Activated CD8-positive, alpha-beta T cell treated with anti-CD3 and anti-CD28 coated beads for 36 hours (primary cell): ENCODE data around the gene PAGR1. TPM values are rescaled to one million over a fixed set of nuclear protein-coding genes. Genes with fewer than 3 reads are reported as not detected.

Source experiments
- ATAC-seq: fragments of 200-7000 bp; cut with Tn5 transposase; one replicate; pipeline ENCODE4 v1.10.0; 2021; ENCODE audit warnings: mild to moderate bottlenecking, moderate library complexity
- CTCF ChIA-PET: fragments of 350-600 bp; sonication (Branson Sonifier 250); formaldehyde crosslinking; loops from one replicate; lab custom pipeline; 2021; ENCODE audit warnings: antibody characterized with exemption; lab: Charles Lee
- POLR2A ChIA-PET: fragments of 350-600 bp; sonication (Branson Sonifier 250); formaldehyde crosslinking; loops from one replicate; lab custom pipeline; 2021; ENCODE audit warnings: antibody characterized with exemption; lab: Charles Lee
- DNase-seq: peaks from one replicate; pipeline ENCODE4 v3.0.0-alpha.2; 2020
- H3K27ac Mint-ChIP-seq: one replicate; pipeline ENCODE4 v1.8.0; 2021; ENCODE audit warnings: mild to moderate bottlenecking, mixed read lengths
- H3K27me3 Mint-ChIP-seq: one replicate; pipeline ENCODE4 v1.8.0; 2021; ENCODE audit warnings: mixed read lengths
- H3K36me3 Mint-ChIP-seq: one replicate; pipeline ENCODE4 v1.8.0; 2021; ENCODE audit warnings: low read depth, mixed read lengths
- H3K4me1 Mint-ChIP-seq: one replicate; pipeline ENCODE4 v1.8.0; 2021; ENCODE audit warnings: low read depth, mixed read lengths
- H3K4me3 Mint-ChIP-seq: one replicate; pipeline ENCODE4 v1.8.0; 2021; ENCODE audit warnings: mild to moderate bottlenecking, moderate library complexity, mixed read lengths
- H3K9me3 Mint-ChIP-seq: one replicate; pipeline ENCODE4 v1.8.0; 2021; ENCODE audit warnings: mixed read lengths
- CTCF ChIP-seq: fragments of 200-600 bp; IDR thresholded peaks from one replicate; pipeline ENCODE4 v1.8.0; 2022; ENCODE audit warnings: antibody characterized with exemption, mild to moderate bottlenecking
- intact Hi-C: fragments of 100-400 bp; cut with micrococcal nuclease; formaldehyde crosslinking; loops from one replicate; pipeline ENCODE4 v1.10.0; 2022
- total RNA-seq, 2 experiments: library from RNA; stranded (reverse); gene quantifications; one replicate each; pipeline ENCODE4 v1.2.3, GENCODE V29; 2021

Gene PAGR1
- total RNA-seq, 2 experiments from 2014 or later: 26.8 to 29.0 TPM

GRCh38 chr16:29805232-29806098 lies 10.5 kb upstream of the PAGR1 start:
- intact Hi-C loops: no loop called here
- ATAC-seq: peak; percentile 74
- peak; percentile 99 for DNase-seq
- Mint-ChIP-seq H3K9me3 (no peaks in the 10 kb centered on the region), H3K27me3 (no peaks in the 10 kb centered on the region), H3K27ac (peak overlapping the region; percentile 96), H3K4me3 (peak overlapping the region; percentile 90), H3K4me1 (peaks cover 26% of the 10 kb centered on the region), H3K36me3 (peaks cover 69% of the 10 kb centered on the region)
- CTCF ChIA-PET: interaction anchor here (1.4 to 2.1 kb wide), 4 partner anchors 15 to 107 kb away, joined by 5 to 13 read pairs (median 12); partner anchors contain the start of gene KIF22
- POLR2A ChIA-PET: interaction anchor here (0.9 to 9.5 kb wide), 7 partner anchors 9 to 104 kb away, joined by 3 to 167 read pairs (median 23); partner anchors contain the start of genes KIF22, MVP and PAGR1
- TF ChIP-seq CTCF: no peak

- intact Hi-C loops: no loop called here
- H3K27ac Mint-ChIP-seq: peak within 1 kb of the TSS; percentile 96
- peak; percentile 1 for ATAC-seq
- H3K4me1 Mint-ChIP-seq: peaks cover 33% of the 10 kb centered on the region
- no peak for TF ChIP-seq CTCF
- ChIA-PET CTCF (interaction anchor here (3.0 kb wide), 1 partner anchor 42 kb away, joined by 27 read pairs; no protein-coding TSS in a partner anchor), POLR2A (interaction anchor here (0.6 to 9.5 kb wide), 8 partner anchors 14 to 1252 kb away, joined by 3 to 167 read pairs (median 12); partner anchors contain the start of genes HIRIP3, INO80E, KIF22 and MVP)
- H3K9me3 Mint-ChIP-seq: no peaks in the 10 kb centered on the region
- peaks cover 70% of the 10 kb centered on the region for H3K36me3 Mint-ChIP-seq
- no peaks in the 10 kb centered on the region for H3K27me3 Mint-ChIP-seq
- H3K4me3 Mint-ChIP-seq: peak within 1 kb of the TSS; percentile 90
- DNase-seq: no peak
Observed at GRCh38 chr16:29806099-29806579, 9.8 kb upstream of the PAGR1 start, which contains the start of gene MAZ. TSS of gene MAZ (plus strand) at chr16:29806529. CDS start at chr16:29806702, 173 bp downstream.

GRCh38 chr16:29806641-29807425 lies 9.1 kb upstream of the PAGR1 start:
- H3K4me3 Mint-ChIP-seq: peak overlapping the region; percentile 90
- peaks cover 40% of the 10 kb centered on the region for H3K4me1 Mint-ChIP-seq
- intact Hi-C loops: no loop called here
- ChIA-PET CTCF (interaction anchor here (1.1 to 3.0 kb wide), 9 partner anchors 12 to 106 kb away, joined by 3 to 63 read pairs (median 9); partner anchors contain the start of genes KIF22, MVP and PAGR1), POLR2A (interaction anchor here (0.6 to 9.5 kb wide), 13 partner anchors 15 to 1253 kb away, joined by 3 to 167 read pairs (median 6); partner anchors contain the start of genes ALDOA, HIRIP3, INO80E and KIF22)
- no peak for TF ChIP-seq CTCF
- peak overlapping the region; percentile 96 for H3K27ac Mint-ChIP-seq
- H3K9me3 Mint-ChIP-seq: no peaks in the 10 kb centered on the region
- DNase-seq (peak; percentile 80), ATAC-seq (no peak)
- H3K27me3 Mint-ChIP-seq: no peaks in the 10 kb centered on the region
- H3K36me3 Mint-ChIP-seq: peaks cover 64% of the 10 kb centered on the region

- ChIA-PET POLR2A (interaction anchor here (0.6 to 9.5 kb wide), 22 partner anchors 10 to 928 kb away, joined by 3 to 167 read pairs (median 4); partner anchors contain the start of genes ALDOA, HIRIP3, INO80E and KIF22), CTCF (interaction anchor here (0.7 to 3.0 kb wide), 13 partner anchors 12 to 119 kb away, joined by 3 to 63 read pairs (median 7); partner anchors contain the start of genes KIF22, MVP and PAGR1)
- no peaks in the 10 kb centered on the region for H3K27me3 Mint-ChIP-seq
- peak overlapping the region; percentile 90 for H3K4me3 Mint-ChIP-seq
- ATAC-seq (peak; percentile 15), DNase-seq (peak; percentile 94)
- no peaks in the 10 kb centered on the region for H3K9me3 Mint-ChIP-seq
- H3K27ac Mint-ChIP-seq: peak overlapping the region; percentile 96
- peaks cover 45% of the 10 kb centered on the region for H3K4me1 Mint-ChIP-seq
- no peak for TF ChIP-seq CTCF
- H3K36me3 Mint-ChIP-seq: peaks cover 59% of the 10 kb centered on the region
- intact Hi-C loops: no loop called here
Observed at GRCh38 chr16:29807426-29808218, 8.3 kb upstream of the PAGR1 start.
